ENCODE results near the gene MARCHF2.
"Not testable (repeated sequence)": the region's sequence is repeated elsewhere in the genome, so short reads cannot be mapped to it uniquely, and the experiment has no call there.

GRCh38 chr19:8386419-8386818 lies 26.7 kb upstream of the MARCHF2 start:
- not testable (repeated sequence) for TF ChIP-seq CTCF (IDR thresholded peaks at IDR 0.05; ENCODE audit: insufficient read depth, low read depth, low read length); EZH2 (IDR thresholded peaks at IDR 0.05; ENCODE audit: insufficient read depth, low read length)

Data from astrocyte (in vitro differentiated cells and primary cell).